Activated naive CD4-positive, alpha-beta T cell (primary cell): Measurements from ENCODE around the gene GPR156.
"Not testable (repeated sequence)": the region's sequence is repeated elsewhere in the genome, so short reads cannot be mapped to it uniquely, and the experiment has no call there.

Experiments
- DNase-seq, 4 experiments: peaks; one replicate each; lab custom pipeline; 2025; lab: John Stamatoyannopoulos, UW

Gene GPR156

GRCh38 chr3:120160050-120160449, 125.0 kb downstream of the GPR156 start:
- DNase-seq: no peak

- DNase-seq: no peak
Observed at GRCh38 chr3:120157681-120158080, 127.3 kb downstream of the GPR156 start.

GRCh38 chr3:120157113-120157512, 127.9 kb downstream of the GPR156 start:
- DNase-seq: no peak

- DNase-seq: no peak
Observed at GRCh38 chr3:120156699-120157098, 128.3 kb downstream of the GPR156 start.

GRCh38 chr3:120155694-120156093, 129.3 kb downstream of the GPR156 start:
- DNase-seq: not testable (repeated sequence)

- DNase-seq: no peak
Observed at GRCh38 chr3:120155108-120155507, 129.9 kb downstream of the GPR156 start.

GRCh38 chr3:120153294-120153693, 131.7 kb downstream of the GPR156 start:
- DNase-seq: no peak

- DNase-seq: no peak
Observed at GRCh38 chr3:120151791-120152190, 133.2 kb downstream of the GPR156 start.

GRCh38 chr3:120148187-120148949, 136.7 kb downstream of the GPR156 start:
- no peak for DNase-seq

- peak in 2 of 4 experiments; percentile 8 to 30 for DNase-seq
Observed at GRCh38 chr3:120147072-120147871, 137.8 kb downstream of the GPR156 start.

GRCh38 chr3:120145542-120146285, 139.3 kb downstream of the GPR156 start:
- DNase-seq: no peak

GRCh38 chr3:120144267-120144666, 140.8 kb downstream of the GPR156 start:
- no peak for DNase-seq

GRCh38 chr3:120143676-120144075, 141.3 kb downstream of the GPR156 start:
- DNase-seq: peak in 1 of 4 experiments; percentile 0

GRCh38 chr3:120142236-120142635, 142.8 kb downstream of the GPR156 start:
- DNase-seq: no peak

GRCh38 chr3:120140098-120140742, 144.8 kb downstream of the GPR156 start:
- no peak for DNase-seq

GRCh38 chr3:120139140-120139539, 145.9 kb downstream of the GPR156 start:
- DNase-seq: no peak

GRCh38 chr3:120137548-120137947, 147.5 kb downstream of the GPR156 start:
- DNase-seq: no peak

- DNase-seq: no peak
Observed at GRCh38 chr3:120130656-120131055, 154.4 kb downstream of the GPR156 start.

GRCh38 chr3:120129718-120130513, 155.1 kb downstream of the GPR156 start:
- no peak for DNase-seq

GRCh38 chr3:120129051-120129450, 156.0 kb downstream of the GPR156 start:
- DNase-seq: no peak

GRCh38 chr3:120125992-120126391, 159.0 kb downstream of the GPR156 start:
- DNase-seq: no peak
